GM12878 (cell line): Measurements from ENCODE around the gene EDN2. TPM values are rescaled to one million over a fixed set of nuclear protein-coding genes. Genes with fewer than 3 reads are reported as not detected.

Experiments used
- ATAC-seq: fragments of 200-7000 bp; cut with Tn5 transposase; 3 replicates; pipeline ENCODE4 v1.9.1; 2020; ENCODE audit warnings: mild to moderate bottlenecking, moderate library complexity
- BruUV-seq: library from RNA; stranded (reverse); fragments of 400-500 nt; replicated peaks from 2 replicates; lab custom pipeline; 2021; lab: Mats Ljungman, UMichigan
- CTCF ChIA-PET: fragments of 300-600 bp; sonication (Branson Sonifier 250); formaldehyde crosslinking; extraction: SDS; loops from one replicate; lab custom pipeline; 2021; ENCODE audit warnings: inconsistent platforms; lab: Yijun Ruan, JAX
- POLR2A ChIA-PET: fragments of 350-600 bp; formaldehyde crosslinking; extraction: SDS; loops from one replicate; lab custom pipeline; 2021; ENCODE audit warnings: inconsistent platforms; lab: Charles Lee
- RAD21 ChIA-PET: fragments of 300-600 bp; sonication (Branson Sonifier 250); formaldehyde crosslinking; loops from one replicate; lab custom pipeline; 2023; ENCODE audit warnings: antibody characterized with exemption; ENCODE audit not compliant: unreplicated experiment; lab: Charles Lee
- SMC1A ChIA-PET: fragments of 300-600 bp; sonication (Branson Sonifier 250); formaldehyde crosslinking; loops from one replicate; lab custom pipeline; 2023; ENCODE audit not compliant: unreplicated experiment, uncharacterized antibody; lab: Charles Lee
- DNase-seq: peaks from one replicate; pipeline ENCODE4 v3.0.0-alpha.2; 2011; ENCODE audit warnings: low read depth, low spot score
- FAIRE-seq: peaks from 3 replicates; lab custom pipeline; 2011; peaks lifted over from hg19 to GRCh38; lab: Jason Lieb, UNC
- H2AFZ ChIP-seq: 2 replicates; pipeline ENCODE4 v1.6.0; 2011; ENCODE audit warnings: low read depth, low read length, control low read depth; ENCODE audit not compliant: control insufficient read depth
- H3K27ac ChIP-seq: 2 replicates; pipeline ENCODE4 v1.5.1; 2011; ENCODE audit warnings: control low read depth; ENCODE audit not compliant: control insufficient read depth, insufficient read depth
- H3K27me3 ChIP-seq, 2 experiments: replicated peaks in 1 of 2; 2 replicates each; pipeline versions ENCODE4 v1.6.0 to v1.6.1; 2011; ENCODE audit warnings: low read length in 1 of 2; ENCODE audit not compliant: control insufficient read depth in 2 of 2, insufficient read depth in 2 of 2
- H3K36me3 ChIP-seq, 2 experiments: 2 replicates each; pipeline ENCODE4 v1.5.1; 2011; ENCODE audit warnings: low read length in 1 of 2; ENCODE audit not compliant: control insufficient read depth in 2 of 2, insufficient read depth in 2 of 2
- H3K4me1 ChIP-seq: 2 replicates; pipeline ENCODE4 v1.6.1; 2011; ENCODE audit warnings: mild to moderate bottlenecking, low read length, moderate library complexity, mixed read lengths; ENCODE audit not compliant: control insufficient read depth, insufficient read depth
- H3K4me2 ChIP-seq: 2 replicates; pipeline ENCODE4 v1.6.0; 2011; ENCODE audit warnings: control low read depth; ENCODE audit not compliant: control insufficient read depth, insufficient read depth
- H3K4me3 ChIP-seq: fragments of 200-600 bp; sonication (generic); 2 replicates; pipeline ENCODE4 v1.5.1; 2016
- H3K79me2 ChIP-seq: 2 replicates; pipeline ENCODE4 v1.6.0; 2011; ENCODE audit warnings: low read length; ENCODE audit not compliant: control insufficient read depth, insufficient read depth
- H3K9ac ChIP-seq: 2 replicates; pipeline ENCODE4 v1.8.0; 2011; ENCODE audit warnings: low read length, control low read depth, mixed read lengths; ENCODE audit not compliant: control insufficient read depth, insufficient read depth
- H3K9me3 ChIP-seq: replicated peaks from 3 replicates; pipeline ENCODE4 v1.5.1; 2011; ENCODE audit warnings: mild to moderate bottlenecking, low read length; ENCODE audit not compliant: control insufficient read depth, insufficient read depth
- H4K20me1 ChIP-seq: 2 replicates; pipeline ENCODE4 v1.6.0; 2011; ENCODE audit not compliant: control insufficient read depth, insufficient read depth
- BMI1 ChIP-seq: fragments of 450-650 bp; IDR thresholded peaks from 2 replicates; pipeline ENCODE4 v1.6.1; 2016; ENCODE audit warnings: mild to moderate bottlenecking, moderate library complexity, borderline replicate concordance
- CHD1 ChIP-seq: IDR thresholded peaks from 2 replicates; pipeline ENCODE4 v1.6.1; 2012; ENCODE audit warnings: low read depth, low read length, improper control_type of control experiment
- EED ChIP-seq: sonication (generic); IDR thresholded peaks from 2 replicates; pipeline ENCODE4 v1.6.1; 2016; ENCODE audit warnings: antibody characterized with exemption, low read depth
- IRF4 ChIP-seq: IDR thresholded peaks from 2 replicates; pipeline ENCODE4 v1.6.1; 2011; ENCODE audit warnings: low read depth, low read length
- MEF2A ChIP-seq: IDR thresholded peaks from 2 replicates; pipeline ENCODE4 v1.6.1; 2011; ENCODE audit warnings: low read depth, mild to moderate bottlenecking, low read length, moderate library complexity; ENCODE audit not compliant: insufficient read depth
- NBN ChIP-seq: fragments of 450-650 bp; IDR thresholded peaks from 2 replicates; pipeline ENCODE4 v1.6.1; 2016
- POU2F2 ChIP-seq: IDR thresholded peaks from 3 replicates; pipeline ENCODE4 v1.6.1; 2011; ENCODE audit warnings: low read depth, mild to moderate bottlenecking, low read length, borderline replicate concordance
- SPI1 ChIP-seq: IDR thresholded peaks from 2 replicates; pipeline ENCODE4 v1.6.1; 2011; ENCODE audit warnings: low read depth, mild to moderate bottlenecking, low read length, moderate library complexity, borderline replicate concordance; ENCODE audit not compliant: insufficient read depth
- ZBTB11 ChIP-seq: fragments of 450-650 bp; formaldehyde crosslinking; IDR thresholded peaks from 2 replicates; pipeline ENCODE4 v1.5.0; 2022; ENCODE audit warnings: mild to moderate bottlenecking, missing genetic modification characterization
- WGBS: methylation state at CpG from one replicate; pipeline ENCODE4 v1.1.6; 2016; ENCODE audit warnings: low lambda C conversion rate; ENCODE audit not compliant: insufficient replicate concordance, insufficient coverage; ENCODE audit errors: missing lambda C conversion rate; 5-methylcytosine and 5-hydroxymethylcytosine counted together
- in situ Hi-C: fragments of 300-500 bp; cut with MboI; formaldehyde crosslinking; loops from 9 replicates; pipeline ENCODE4 v1.14.3; 2018; ENCODE audit warnings: mixed read lengths
- intact Hi-C: fragments of 100-400 bp; cut with micrococcal nuclease; formaldehyde crosslinking; loops from one replicate; pipeline ENCODE4 v1.14.2; 2022; ENCODE audit not compliant: unreplicated experiment
- polyA plus RNA-seq, 11 experiments: library from polyadenylated mRNA; depleted of rRNA in 4 of 11; unstranded in 6 of 11; stranded (reverse) in 5 of 11; fragments of >200 nt; fragmentation: Nextera tagmentation in 4 of 11; fragmentation: Illumina TruSeq in 1 of 11; extraction: Ambion mirVana in 4 of 11; extraction: Trizol in 1 of 11; gene quantifications; 1 replicate in 1 of 11; 2 replicates in 10 of 11; pipeline versions ENCODE4 v1.2.1 to v1.2.3, GENCODE V29; 2011 to 2016; ENCODE audit warnings: inconsistent platforms in 2 of 11, missing spikeins in 2 of 11, low read depth in 1 of 11
- total RNA-seq, 4 experiments: library from RNA; depleted of rRNA in 3 of 4; stranded (reverse); fragments of >200 nt in 3 of 4; fragmentation: Illumina TruSeq in 1 of 4; extraction: Trizol in 1 of 4; gene quantifications; 2 replicates each; pipeline versions ENCODE4 v1.2.1 to v1.2.3, GENCODE V29; 2013 to 2021

Gene EDN2
- total and polyA plus RNA-seq, 10 of the 15 experiments (the other 5 are each of a cell fraction or from before 2014, with no cell fraction given): 0.11 to 1.5 (median 0.43) TPM; not detected in 1

- no peak for FAIRE-seq
- H3K27ac ChIP-seq: no peak overlapping the region
These were observed 14.3 kb upstream of the EDN2 start for GRCh38 chr1:41498804-41499203.

More at GRCh38 chr1:41498804-41499203, 14.3 kb upstream of the EDN2 start:
- no peak overlapping the region for H3K4me3 ChIP-seq
- no peaks in the 10 kb centered on the region for H3K9me3 ChIP-seq
- WGBS: 35% methylated on average over 12 of the region's 12 CpGs
- H3K4me1 ChIP-seq: peaks cover 3% of the 10 kb centered on the region
- no peak overlapping the region for H3K9ac ChIP-seq
- no peaks in the 10 kb centered on the region for H4K20me1 ChIP-seq
- no peaks in the 10 kb centered on the region for H3K36me3 ChIP-seq
- in situ Hi-C loops (no loop called here), intact Hi-C loops (no loop called here)
- H3K4me2 ChIP-seq: no peak overlapping the region
- ATAC-seq (no peak), DNase-seq (no peak)
- no peak overlapping the region for H2AFZ ChIP-seq
- H3K27me3 ChIP-seq: peaks cover 0 to 1% of the 10 kb centered on the region in 2 experiments; a peak in 3 of 4 replicates
- BruUV-seq: no TSS peak
- RAD21 ChIA-PET: interaction anchor here (1.1 kb wide), 1 partner anchor 10 kb away, joined by 3 read pairs; no protein-coding TSS in a partner anchor
- POLR2A ChIA-PET: no interaction called here
- TF ChIP-seq IRF4: no peak
- no peak for TF ChIP-seq CHD1
- TF ChIP-seq NBN: no peak
- TF ChIP-seq BMI1: no peak
- TF ChIP-seq SPI1: no peak
- TF ChIP-seq MEF2A: no peak
- no peak for TF ChIP-seq POU2F2
- no peak for TF ChIP-seq EED
- TF ChIP-seq ZBTB11: no peak
- no peaks in the 10 kb centered on the region for H3K79me2 ChIP-seq
- SMC1A ChIA-PET: interaction anchor here (1.2 to 1.8 kb wide), 2 partner anchors 9 to 16 kb away, joined by 3 to 6 read pairs; no protein-coding TSS in a partner anchor
- CTCF ChIA-PET: no interaction called here
